B cell (primary cell): ENCODE data around the gene TNIK.

Experiments
- CTCF ChIP-seq: fragments of 200-600 bp; IDR thresholded peaks from one replicate; pipeline ENCODE4 v1.8.0; 2022; ENCODE audit warnings: antibody characterized with exemption, mild to moderate bottlenecking
- EZH2 ChIP-seq: IDR thresholded peaks from 2 replicates; pipeline ENCODE4 v1.6.1; 2012; ENCODE audit warnings: borderline replicate concordance, low read depth, mild to moderate bottlenecking, moderate library complexity, low read length; ENCODE audit not compliant: insufficient read depth, poor library complexity, severe bottlenecking

GRCh38 chr3:171490901-171491300 lies 30.7 kb upstream of the TNIK start:
- no peak for TF ChIP-seq EZH2
- no peak for TF ChIP-seq CTCF
